AG20443 (cell line): ENCODE data around the gene OOSP4A.

Experiments
- DNase-seq: peaks from one replicate; pipeline ENCODE4 v3.0.0; 2012; ENCODE audit warnings: low spot score, mixed read lengths

The OOSP4A gene

GRCh38 chr11:59963733-59964132, at the start of gene OOSP4A:
Gene OOSP4A, plus strand, starts transcription at chr11:59964033. Its CDS starts 0 bp downstream, at chr11:59964033.
- no peak for DNase-seq

GRCh38 chr11:59918480-59918879, 45.4 kb upstream of the OOSP4A start:
- DNase-seq, result peak; percentile 43

GRCh38 chr11:59918987-59919589, 44.7 kb upstream of the OOSP4A start:
- DNase-seq, result peak; percentile 53

GRCh38 chr11:59923813-59924212, 40.0 kb upstream of the OOSP4A start:
- DNase-seq, result no peak

GRCh38 chr11:59931688-59932087, 32.1 kb upstream of the OOSP4A start:
- no peak for DNase-seq

GRCh38 chr11:59938132-59938531, 25.7 kb upstream of the OOSP4A start, which contains the start of gene OOSP1:
Gene OOSP1, plus strand, starts transcription at chr11:59938432. Its CDS starts 23 bp downstream, at chr11:59938455.
- DNase-seq, result no peak

- DNase-seq, result no peak
These were observed 25.1 kb upstream of the OOSP4A start for GRCh38 chr11:59938718-59939117.

- no peak for DNase-seq
These were observed 24.4 kb upstream of the OOSP4A start for GRCh38 chr11:59939482-59939881.

- no peak for DNase-seq
These were observed 22.7 kb upstream of the OOSP4A start for GRCh38 chr11:59941091-59941490.

GRCh38 chr11:59943997-59944714, 19.7 kb upstream of the OOSP4A start:
- no peak for DNase-seq

- DNase-seq, result no peak
These were observed 19.1 kb upstream of the OOSP4A start for GRCh38 chr11:59944720-59945119.

GRCh38 chr11:59953463-59954218, 10.2 kb upstream of the OOSP4A start:
- no peak for DNase-seq

- no peak for DNase-seq
These were observed 9.5 kb upstream of the OOSP4A start for GRCh38 chr11:59954219-59954847.

- DNase-seq, result no peak
These were observed 6.7 kb upstream of the OOSP4A start for GRCh38 chr11:59957094-59957493.

- DNase-seq, result no peak
These were observed 3.1 kb upstream of the OOSP4A start for GRCh38 chr11:59960502-59961381.

- no peak for DNase-seq
These were observed 1.7 kb upstream of the OOSP4A start for GRCh38 chr11:59962107-59962482.

GRCh38 chr11:59965424-59965823, 1.6 kb downstream of the OOSP4A start:
- DNase-seq, result no peak

GRCh38 chr11:59966201-59966600, 2.4 kb downstream of the OOSP4A start:
- DNase-seq, result no peak

GRCh38 chr11:59967677-59968394, 4.0 kb downstream of the OOSP4A start:
- DNase-seq, result no peak

GRCh38 chr11:59968395-59968783, 4.6 kb downstream of the OOSP4A start:
- DNase-seq, result no peak

- DNase-seq, result no peak
These were observed 9.3 kb downstream of the OOSP4A start for GRCh38 chr11:59973097-59973496.
